ENCODE measurements around the gene PPP1R9A.

The PPP1R9A gene

DNA sequence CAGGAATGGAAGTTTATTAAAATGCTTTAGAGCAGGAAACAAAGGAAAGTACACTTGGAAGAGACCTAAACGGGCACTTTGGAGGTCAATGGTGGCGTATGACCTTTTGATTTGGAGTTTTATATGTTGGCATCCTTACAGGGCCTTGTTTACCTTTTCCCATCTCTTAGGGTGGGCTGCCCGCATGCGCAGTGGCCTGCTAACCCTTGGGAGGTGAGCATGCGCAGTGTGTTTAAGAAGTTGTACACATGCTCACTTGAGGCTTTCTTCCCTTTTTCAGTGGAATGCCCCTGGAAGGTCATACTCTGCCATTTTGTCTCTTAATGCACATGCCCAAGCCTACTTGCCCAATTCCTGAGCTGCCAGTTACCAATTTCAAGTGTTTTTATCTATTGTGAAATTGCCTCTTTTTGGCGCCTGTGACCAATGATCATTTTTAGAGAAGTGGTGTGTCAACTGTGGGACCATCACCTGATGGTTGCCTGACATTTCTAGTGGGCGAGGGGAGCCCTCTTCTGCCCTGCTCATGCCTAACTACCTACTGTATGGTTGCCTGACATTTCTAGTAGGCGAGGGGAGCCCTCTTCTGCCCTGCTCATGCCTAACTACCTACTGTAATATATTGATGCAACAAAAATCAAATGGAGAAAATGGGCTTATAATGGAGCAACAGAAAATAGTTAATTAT, 138.0 kb downstream of the PPP1R9A start:
- DNase-seq = no peak

- no peak for DNase-seq
These were observed 139.3 kb downstream of the PPP1R9A start for GRCh38 chr7:95046494-95047240.

DNA sequence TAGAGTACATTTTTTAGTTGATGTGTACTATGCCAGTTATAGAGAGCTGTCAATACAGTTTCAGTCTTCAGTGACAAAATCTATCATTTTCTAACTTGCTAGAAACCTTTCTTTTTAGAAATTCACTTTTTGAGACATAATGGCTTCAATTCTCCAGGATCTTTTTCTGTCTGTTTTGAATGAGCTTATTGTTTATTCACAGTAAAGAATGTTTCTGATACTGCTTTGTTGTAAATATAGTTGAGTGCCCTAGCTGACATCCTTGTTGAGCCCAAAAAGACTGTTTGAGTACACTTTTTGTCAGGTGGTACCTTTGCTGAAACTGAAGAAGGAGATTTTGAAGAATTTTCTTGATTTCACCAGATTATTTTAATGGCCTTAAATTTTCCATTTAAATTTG, 139.9 kb downstream of the PPP1R9A start:
- DNase-seq = no peak

- no peak for DNase-seq
These were observed 145.2 kb downstream of the PPP1R9A start for GRCh38 chr7:95052566-95053094.

DNA sequence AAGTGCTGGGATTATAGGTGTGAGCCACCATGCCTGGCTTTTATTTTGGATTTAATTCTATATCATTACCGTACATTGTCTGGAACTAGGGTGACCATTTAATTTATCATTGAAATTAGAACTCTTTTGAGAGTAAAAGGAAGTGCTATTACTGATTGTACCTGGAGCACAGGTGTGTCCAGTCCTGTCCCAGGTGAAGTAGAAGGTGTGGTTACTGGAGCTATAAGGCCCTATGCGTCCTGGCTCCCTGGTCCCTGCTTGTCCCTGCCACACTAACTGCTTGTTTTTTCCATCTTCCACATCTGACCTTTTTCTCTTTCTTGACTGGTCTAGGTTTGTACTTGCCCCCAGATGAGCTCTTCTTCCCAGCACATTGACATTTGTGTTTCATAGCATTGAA, 147.0 kb downstream of the PPP1R9A start:
- no peak for DNase-seq

DNA sequence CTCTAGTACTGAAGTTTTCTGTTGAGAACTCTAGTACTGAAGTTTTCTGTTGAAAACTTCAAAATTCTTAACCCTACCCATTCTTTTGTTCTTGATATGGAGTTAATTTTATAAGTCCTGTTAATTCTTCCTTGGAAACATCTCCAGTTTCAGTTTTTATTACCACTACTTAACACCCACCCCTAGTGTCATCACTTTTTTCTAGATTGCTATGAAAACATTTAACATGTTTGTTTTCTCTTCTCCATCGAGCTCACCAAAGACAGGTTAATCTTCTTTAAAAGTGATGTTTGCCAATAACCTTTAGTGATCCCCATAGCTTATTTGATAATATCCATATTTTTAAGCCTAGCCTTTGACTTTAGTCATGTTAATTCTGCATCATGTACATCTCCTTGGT, 147.9 kb downstream of the PPP1R9A start:
- no peak for DNase-seq

GRCh38 chr7:95056107-95056739, 148.8 kb downstream of the PPP1R9A start:
- DNase-seq = no peak

DNA sequence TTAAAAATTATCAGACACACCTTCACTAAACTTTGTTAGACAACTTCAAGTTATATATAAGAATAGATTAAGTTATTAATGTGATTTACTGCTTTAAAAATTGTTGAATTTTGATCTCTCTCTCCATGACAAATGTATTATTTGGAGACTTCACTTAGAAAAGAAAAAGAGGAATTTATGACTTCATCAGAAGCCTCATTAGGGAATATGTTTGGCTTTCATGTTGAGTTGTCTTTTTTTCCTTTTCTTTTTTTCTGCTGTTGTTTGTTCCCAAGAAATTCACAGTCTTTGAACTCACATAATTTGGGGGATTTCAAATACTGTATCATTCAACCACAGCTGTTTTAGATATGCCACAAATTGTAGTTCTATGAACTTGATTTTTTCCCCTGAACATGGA, 149.5 kb downstream of the PPP1R9A start:
- DNase-seq = no peak

GRCh38 chr7:95059842-95060313, 152.5 kb downstream of the PPP1R9A start:
- no peak for DNase-seq

DNA sequence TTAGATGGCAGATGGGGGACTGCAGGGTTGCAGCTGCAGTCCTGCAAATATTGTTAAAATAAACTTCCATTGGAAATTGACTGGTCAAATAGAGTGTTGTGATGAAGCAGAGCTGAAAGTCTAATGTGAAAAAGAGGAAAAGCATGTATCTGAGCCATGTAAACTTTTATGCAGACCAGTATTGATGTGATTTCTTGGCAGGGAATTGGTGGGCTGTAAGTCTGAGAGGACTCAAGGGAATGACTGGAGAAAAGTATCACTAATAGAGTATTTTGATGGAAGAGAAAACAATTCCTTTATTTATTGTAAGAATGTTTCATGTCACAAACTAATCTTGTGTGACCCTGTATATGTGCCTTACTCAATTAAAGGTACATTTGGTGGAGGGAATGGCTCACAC, 155.5 kb downstream of the PPP1R9A start:
- DNase-seq = no peak

- no peak for DNase-seq
These were observed 159.5 kb downstream of the PPP1R9A start for GRCh38 chr7:95066737-95067530.

- no peak for DNase-seq
These were observed 181.3 kb downstream of the PPP1R9A start for GRCh38 chr7:95088536-95089215.

DNA sequence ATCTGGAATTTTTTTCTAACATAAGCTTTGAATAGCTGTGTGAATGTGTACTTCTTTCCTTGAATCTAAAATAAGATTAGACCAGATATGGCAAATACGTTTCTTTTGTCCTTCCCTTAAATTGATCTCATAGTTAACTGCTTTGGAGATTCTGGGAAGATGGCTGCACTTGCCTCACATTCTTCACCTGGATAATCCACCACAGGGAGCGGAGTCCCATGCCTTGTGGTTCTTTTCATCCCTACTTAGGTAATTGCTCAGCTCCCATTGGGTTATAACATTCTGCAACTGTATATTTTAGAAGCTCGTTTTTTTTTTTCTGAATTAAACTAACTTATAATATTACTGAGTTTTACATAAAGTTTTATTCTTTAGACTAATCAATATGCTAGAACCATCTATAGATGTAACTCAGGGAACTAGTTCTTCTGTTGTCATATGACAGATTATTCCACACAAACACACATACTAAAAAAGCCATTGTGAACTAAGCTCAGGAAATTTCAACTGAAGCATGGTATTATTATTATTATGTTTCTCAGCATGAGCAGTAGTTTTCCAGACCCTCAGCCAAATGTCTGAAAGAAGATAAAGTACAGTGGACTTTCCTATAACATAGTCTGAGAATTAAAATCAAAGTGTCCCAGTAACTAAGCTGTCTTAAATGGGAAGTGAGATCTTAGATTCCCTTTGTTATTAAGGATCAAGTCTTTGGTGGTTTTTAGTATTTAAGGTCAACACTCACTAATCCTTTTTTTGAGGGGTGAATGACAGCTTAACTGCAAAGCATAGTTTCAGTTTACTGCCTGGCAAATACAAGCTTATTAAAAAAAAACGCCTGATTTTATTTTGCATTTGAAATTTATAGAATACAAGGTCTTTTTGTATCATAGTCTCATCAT, 182.3 kb downstream of the PPP1R9A start:
- no peak for DNase-seq

GRCh38 chr7:95092324-95092723, 184.9 kb downstream of the PPP1R9A start:
- DNase-seq = no peak

DNA sequence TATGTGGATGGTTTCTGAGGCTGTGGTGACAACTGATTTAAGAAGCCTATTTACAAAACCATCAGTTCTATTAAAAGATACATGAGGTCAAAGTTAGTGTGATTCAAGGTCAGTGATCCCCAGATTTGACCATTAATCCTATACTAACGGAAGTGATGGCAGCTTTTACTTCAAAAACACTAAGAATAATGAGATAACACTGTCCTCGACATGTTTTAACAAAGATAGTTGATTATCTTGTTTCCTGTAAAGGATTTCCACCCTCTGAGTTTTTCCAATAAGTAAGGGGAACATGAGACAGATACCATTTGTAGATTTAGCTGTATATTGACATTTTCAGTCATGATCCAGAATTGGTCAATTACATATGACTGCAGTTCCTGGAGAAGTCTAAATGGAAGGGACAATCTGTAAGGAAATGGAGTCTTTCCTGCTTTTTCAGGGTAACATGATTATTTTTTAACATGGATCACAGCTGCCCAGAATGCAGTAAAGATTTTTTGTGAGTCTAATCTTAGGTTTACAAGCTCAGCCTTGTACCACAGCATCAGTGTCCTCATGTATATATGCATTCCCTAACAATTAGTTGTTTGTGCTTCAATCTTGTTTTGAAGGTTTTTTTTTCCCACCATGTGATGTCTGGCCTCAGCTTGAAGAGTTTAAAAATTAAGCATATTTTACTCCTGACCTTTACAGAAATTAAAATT, 188.0 kb downstream of the PPP1R9A start:
- no peak for DNase-seq

GRCh38 chr7:95095966-95096540, 188.7 kb downstream of the PPP1R9A start:
- DNase-seq = no peak

GRCh38 chr7:95097291-95097690, 189.9 kb downstream of the PPP1R9A start:
- no peak for DNase-seq

DNA sequence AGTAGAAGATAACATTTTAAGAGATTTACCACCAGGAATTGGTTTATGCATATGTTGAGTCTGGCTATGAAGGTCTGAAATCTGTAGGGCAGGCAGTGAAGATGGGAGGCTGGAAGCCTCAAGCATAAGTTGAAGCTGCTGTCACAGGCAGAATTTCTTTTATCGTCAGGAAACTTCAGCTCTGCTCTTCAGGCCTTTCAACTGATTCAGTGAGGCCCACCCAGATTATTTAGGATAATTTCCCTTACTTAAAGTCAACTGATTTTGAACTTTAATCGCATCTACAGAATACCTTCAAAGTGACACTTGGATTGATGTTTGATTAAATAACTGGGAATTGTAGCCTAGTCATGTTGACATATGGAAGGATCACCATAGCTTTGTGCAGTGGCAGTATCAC, 190.5 kb downstream of the PPP1R9A start:
- no peak for DNase-seq

GRCh38 chr7:95099106-95099505, 191.7 kb downstream of the PPP1R9A start:
- no peak for DNase-seq

DNA sequence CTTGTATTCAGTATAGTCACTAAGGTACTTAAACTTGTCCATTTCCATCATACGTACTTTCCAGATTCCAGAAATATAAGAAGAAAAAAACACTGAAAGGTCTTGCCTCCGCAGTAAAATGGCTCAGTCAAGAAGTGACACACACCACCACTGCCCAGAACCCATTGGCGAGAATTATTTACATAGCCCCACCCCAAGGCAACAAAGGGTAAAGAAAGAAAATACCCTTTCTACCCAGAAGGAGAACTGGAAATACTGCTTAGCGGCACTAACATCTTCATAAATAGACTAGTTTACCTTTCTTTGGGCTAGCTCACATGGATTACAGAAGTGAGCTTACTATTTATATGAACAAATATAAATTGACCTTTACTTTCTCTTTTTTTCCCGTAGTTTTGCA, 194.0 kb downstream of the PPP1R9A start:
- DNase-seq = no peak
